Pancreas (tissue), 10 donors: ENCODE data around the gene KCTD4. TPM values are rescaled to one million over a fixed set of nuclear protein-coding genes. Genes with fewer than 3 reads are reported as not detected.
A peak's percentile ranks its signal among the peaks of the same experiment; 100 is the strongest.

Experiments used
- ATAC-seq, 4 donors: fragments of 200-7000 bp; cut with Tn5 transposase; one replicate each; pipeline versions ENCODE4 v1.8.0 to v1.9.1; 2020; ENCODE audit warnings: mild to moderate bottlenecking in 4 of 4, moderate library complexity in 4 of 4
- DNase-seq, 6 donors: peaks; one replicate each; pipeline ENCODE4 v3.0.0-alpha.2; 2020
- FAIRE-seq: peaks from 2 replicates; lab custom pipeline; 2012; peaks lifted over from hg19 to GRCh38; lab: Jason Lieb, UNC
- H3K27ac ChIP-seq, 4 donors: fragments of 200-600 bp; sonication (generic); 1 replicate in 3 of 4; 2 replicates in 1 of 4; pipeline versions ENCODE4 v1.5.0 to v1.8.0; 2020
- H3K27me3 ChIP-seq, 4 donors: fragments of 200-600 bp; one replicate each; pipeline ENCODE4 v1.8.0; 2021
- H3K36me3 ChIP-seq, 3 donors: fragments of 200-600 bp; sonication (generic) in 1 of 3; one replicate each; pipeline versions ENCODE4 v1.5.0 to v1.8.0; 2020 to 2021
- H3K4me1 ChIP-seq, 3 donors: fragments of 200-600 bp; one replicate each; pipeline ENCODE4 v1.8.0; 2021
- H3K4me3 ChIP-seq, 4 donors: fragments of 200-600 bp; sonication (generic) in 2 of 4; one replicate each; pipeline versions ENCODE4 v1.5.0 to v1.8.0; 2020 to 2021
- H3K9me3 ChIP-seq, 4 donors: fragments of 200-600 bp; one replicate each; pipeline ENCODE4 v1.8.0; 2021
- CTCF ChIP-seq, 4 donors: fragments of 200-600 bp; sonication (generic) in 3 of 4; IDR thresholded peaks; one replicate each; pipeline versions ENCODE4 v1.5.0 to v1.8.0; 2021; ENCODE audit warnings: antibody characterized with exemption in 4 of 4
- WGBS, 2 donors: extraction: QIAGEN DNeasy Blood & Tissue Kit; methylation state at CpG; one replicate each; pipeline ENCODE4 v1.1.7; 2013; 5-methylcytosine and 5-hydroxymethylcytosine counted together
- intact Hi-C, 3 donors: fragments of 100-400 bp; cut with DNase I; formaldehyde crosslinking; loops; one replicate each; pipeline versions ENCODE4 v1.11.1 to v1.14.2; 2022
- polyA plus RNA-seq, 2 donors: library from polyadenylated mRNA; stranded (reverse); fragments of 200-250 nt; gene quantifications; one replicate each; pipeline ENCODE4 v1.2.3, GENCODE V29; 2013
- total RNA-seq, 6 donors: library from RNA; stranded (reverse); fragmentation: NEBNext Ultra II Directional in 4 of 6; extraction: Animal tissue kit (Norgen Biotek cat#: 25700) in 4 of 6; gene quantifications; one replicate each; pipeline versions ENCODE4 v1.2.1 to v1.2.4, GENCODE V29; 2021 to 2023
- donor health status: healthy with polysubstance abuse.
- donor health status: DM: no; HTN: no; CAD: no; lungs with moderate emphysema.
- donor health status: DM: no; HTN: no; CAD: no.
- donor health status: control.
- donor health status: control.
- donor health status: Bipolar disorder and iron deficiency.
- donor health status: DM: yes; HTN: yes; CAD: no.
- donor health status: DM: no; HTN: no; CAD: no.
- donor health status: DM: no; HTN: no; CAD: no.
- donor health status: DM: yes; HTN: yes; CAD: no.

Gene KCTD4
- total and polyA plus RNA-seq, 8 donors, result 0.09 to 0.28 (median 0.15) TPM; not detected in 2

GRCh38 chr13:45215392-45216077 is 14.7 kb upstream of the KCTD4 start:
- Histone ChIP-seq H3K27ac (no peak overlapping the region), H3K27me3 (no peaks in the 10 kb centered on the region), H3K4me3 (no peak overlapping the region), H3K36me3 (no peaks in the 10 kb centered on the region), H3K4me1 (peaks cover 0 to 8% (median 6%) of the 10 kb centered on the region in 3 donors), H3K9me3 (no peaks in the 10 kb centered on the region)
- no peak for DNase-seq
- FAIRE-seq, result no peak
- no peak for ATAC-seq
- WGBS, 2 donors, result 94 to 96% methylated on average over 9 of the region's 9 CpGs
- no peak for TF ChIP-seq CTCF (IDR thresholded peaks at IDR 0.05)
- intact Hi-C loops, result no loop called here

GRCh38 chr13:45209229-45209628 is 8.4 kb upstream of the KCTD4 start:
- no peak for ATAC-seq
- Histone ChIP-seq H3K4me3 (no peak overlapping the region), H3K36me3 (no peaks in the 10 kb centered on the region), H3K27ac (no peak overlapping the region), H3K9me3 (no peaks in the 10 kb centered on the region), H3K4me1 (peaks cover 0 to 18% (median 8%) of the 10 kb centered on the region in 3 donors), H3K27me3 (no peaks in the 10 kb centered on the region)
- TF ChIP-seq CTCF (IDR thresholded peaks at IDR 0.05), result no peak
- intact Hi-C loops, result no loop called here
- no peak for FAIRE-seq
- no peak for DNase-seq

GRCh38 chr13:45208132-45208531 is 7.3 kb upstream of the KCTD4 start:
- ATAC-seq (no peak), DNase-seq (no peak), FAIRE-seq (no peak)
- Histone ChIP-seq H3K9me3 (no peaks in the 10 kb centered on the region), H3K27ac (no peak overlapping the region), H3K27me3 (no peaks in the 10 kb centered on the region), H3K36me3 (no peaks in the 10 kb centered on the region), H3K4me1 (peaks cover 0 to 18% (median 8%) of the 10 kb centered on the region in 3 donors), H3K4me3 (no peak overlapping the region)
- intact Hi-C loops, result no loop called here
- no peak for TF ChIP-seq CTCF (IDR thresholded peaks at IDR 0.05)
- WGBS, 2 donors, result 69 to 74% methylated on average over 2 of the region's 2 CpGs

- H3K27ac ChIP-seq, result peak overlapping the region in 2 of 4 donors; percentile 26 to 67
- FAIRE-seq (no peak), DNase-seq (no peak), ATAC-seq (peak; percentile 35 to 66 (median 52))
- no peak overlapping the region for H3K4me3 ChIP-seq
- intact Hi-C loops, result no loop called here
- H3K27me3 ChIP-seq, result no peaks in the 10 kb centered on the region
- WGBS, 2 donors, result 13 to 21% methylated on average over 4 of the region's 4 CpGs
- peaks cover 0 to 18% (median 8%) of the 10 kb centered on the region in 3 donors for H3K4me1 ChIP-seq
- TF ChIP-seq CTCF (IDR thresholded peaks at IDR 0.05), result no peak
- no peaks in the 10 kb centered on the region for H3K9me3 ChIP-seq
- no peaks in the 10 kb centered on the region for H3K36me3 ChIP-seq
These were observed 6.5 kb upstream of the KCTD4 start for GRCh38 chr13:45207319-45207718.

- Histone ChIP-seq H3K9me3 (no peaks in the 10 kb centered on the region), H3K4me3 (no peak overlapping the region), H3K27ac (peak overlapping the region in 3 of 4 donors; percentile 10 to 67 (median 62)), H3K4me1 (peaks cover 0 to 18% (median 8%) of the 10 kb centered on the region in 3 donors), H3K27me3 (no peaks in the 10 kb centered on the region), H3K36me3 (no peaks in the 10 kb centered on the region)
- FAIRE-seq, result no peak
- TF ChIP-seq CTCF (IDR thresholded peaks at IDR 0.05), result no peak
- intact Hi-C loops, result no loop called here
- no peak for DNase-seq
- ATAC-seq, result peak in 3 of 4 donors; percentile 15 to 74 (median 62)
These were observed 5.5 kb upstream of the KCTD4 start for GRCh38 chr13:45206340-45206739.
